HepG2 (cell line): Measurements from ENCODE around the gene LRRC25. TPM values are rescaled to one million over a fixed set of nuclear protein-coding genes. Genes with fewer than 3 reads are reported as not detected.

Experiments
- CREB3 ChIP-seq: sonication (generic); formaldehyde crosslinking; IDR thresholded peaks from 2 replicates; pipeline ENCODE4 v1.5.0; 2020; ENCODE audit warnings: missing genetic modification reagents
- GMEB2 ChIP-seq: IDR thresholded peaks from 2 replicates; pipeline ENCODE4 v1.6.1; 2016; ENCODE audit warnings: missing biosample characterization, missing genetic modification reagents, low read depth
- HMGA1 ChIP-seq: sonication (generic); formaldehyde crosslinking; conservative IDR thresholded peaks from 2 replicates; pipeline ENCODE4 v1.4.0; 2020; ENCODE audit warnings: missing genetic modification reagents
- HNF1B ChIP-seq: sonication (generic); formaldehyde crosslinking; IDR thresholded peaks from 2 replicates; pipeline ENCODE4 v1.5.1; 2020; ENCODE audit warnings: mild to moderate bottlenecking, moderate library complexity, missing genetic modification reagents
- HOXD1 ChIP-seq: sonication (generic); formaldehyde crosslinking; IDR thresholded peaks from 2 replicates; pipeline ENCODE4 v1.5.0; 2020; ENCODE audit warnings: missing genetic modification reagents
- JUND ChIP-seq: sonication (generic); formaldehyde crosslinking; IDR thresholded peaks from 2 replicates; pipeline ENCODE4 v1.8.0; 2022; ENCODE audit warnings: mild to moderate bottlenecking, missing genetic modification reagents
- MEF2D ChIP-seq: sonication (generic); formaldehyde crosslinking; IDR thresholded peaks from 2 replicates; pipeline ENCODE4 v1.5.1; 2020; ENCODE audit warnings: mild to moderate bottlenecking, missing genetic modification reagents
- SKIL ChIP-seq: sonication (generic); formaldehyde crosslinking; IDR thresholded peaks from 2 replicates; pipeline ENCODE4 v1.8.0; 2022; ENCODE audit warnings: missing genetic modification reagents, mild to moderate bottlenecking, moderate library complexity, borderline replicate concordance
- ZGPAT ChIP-seq: IDR thresholded peaks from 2 replicates; pipeline ENCODE4 v1.6.1; 2016; ENCODE audit warnings: mild to moderate bottlenecking
- ZNF263 ChIP-seq: sonication (generic); formaldehyde crosslinking; IDR thresholded peaks from 2 replicates; pipeline ENCODE4 v1.4.0; 2020; ENCODE audit warnings: missing genetic modification reagents
- ZNF883 ChIP-seq: sonication (generic); formaldehyde crosslinking; IDR thresholded peaks from 2 replicates; pipeline ENCODE4 v1.5.1; 2020; ENCODE audit warnings: mild to moderate bottlenecking, missing genetic modification reagents; ENCODE audit errors: not compliant biosample characterization
- polyA plus RNA-seq, 8 experiments: library from polyadenylated mRNA; depleted of rRNA in 3 of 8; stranded (reverse) in 7 of 8; unstranded in 1 of 8; fragments of >200 nt; fragmentation: Illumina TruSeq in 4 of 8; extraction: Trizol in 4 of 8; gene quantifications; 2 replicates each; pipeline versions ENCODE4 v1.2.1 to v1.2.3, GENCODE V29; 2011 to 2016; ENCODE audit warnings: low read depth in 4 of 8, missing spikeins in 1 of 8, mixed read lengths in 1 of 8; ENCODE audit not compliant: insufficient read depth in 1 of 8
- total RNA-seq, 5 experiments: library from RNA; depleted of rRNA; stranded (reverse); fragments of >200 nt; fragmentation: Illumina TruSeq; extraction: Trizol; gene quantifications; 2 replicates each; pipeline ENCODE4 v1.2.3, GENCODE V29; 2016; ENCODE audit warnings: low read depth in 1 of 5
- TF ChIP-seq, protein P1 (sequence below), 2 experiments: sonication (generic) in 1 of 2; formaldehyde crosslinking in 1 of 2; IDR thresholded peaks; 2 replicates each; pipeline versions ENCODE4 v1.6.1 to v1.9.0; 2014 to 2022; ENCODE audit warnings: antibody characterized with exemption in 1 of 2, borderline replicate concordance in 1 of 2, inconsistent platforms in 1 of 2, low read depth in 1 of 2, missing genetic modification reagents in 1 of 2

The LRRC25 gene
- total and polyA plus RNA-seq, 2 of the 13 experiments (the other 11 are each of a cell fraction or from before 2014, with no cell fraction given), result 0.13 to 0.53 TPM

- TF ChIP-seq, protein P1, sequence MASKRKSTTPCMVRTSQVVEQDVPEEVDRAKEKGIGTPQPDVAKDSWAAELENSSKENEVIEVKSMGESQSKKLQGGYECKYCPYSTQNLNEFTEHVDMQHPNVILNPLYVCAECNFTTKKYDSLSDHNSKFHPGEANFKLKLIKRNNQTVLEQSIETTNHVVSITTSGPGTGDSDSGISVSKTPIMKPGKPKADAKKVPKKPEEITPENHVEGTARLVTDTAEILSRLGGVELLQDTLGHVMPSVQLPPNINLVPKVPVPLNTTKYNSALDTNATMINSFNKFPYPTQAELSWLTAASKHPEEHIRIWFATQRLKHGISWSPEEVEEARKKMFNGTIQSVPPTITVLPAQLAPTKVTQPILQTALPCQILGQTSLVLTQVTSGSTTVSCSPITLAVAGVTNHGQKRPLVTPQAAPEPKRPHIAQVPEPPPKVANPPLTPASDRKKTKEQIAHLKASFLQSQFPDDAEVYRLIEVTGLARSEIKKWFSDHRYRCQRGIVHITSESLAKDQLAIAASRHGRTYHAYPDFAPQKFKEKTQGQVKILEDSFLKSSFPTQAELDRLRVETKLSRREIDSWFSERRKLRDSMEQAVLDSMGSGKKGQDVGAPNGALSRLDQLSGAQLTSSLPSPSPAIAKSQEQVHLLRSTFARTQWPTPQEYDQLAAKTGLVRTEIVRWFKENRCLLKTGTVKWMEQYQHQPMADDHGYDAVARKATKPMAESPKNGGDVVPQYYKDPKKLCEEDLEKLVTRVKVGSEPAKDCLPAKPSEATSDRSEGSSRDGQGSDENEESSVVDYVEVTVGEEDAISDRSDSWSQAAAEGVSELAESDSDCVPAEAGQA (IDR thresholded peaks at IDR 0.05; ENCODE audit: low read depth), result peak; percentile 26; the same call in 1 of the 2 replicates
- TF ChIP-seq, protein P1 (CRISPR knock-in tag; IDR thresholded peaks at IDR 0.05; ENCODE audit: borderline replicate concordance), result no peak
- TF ChIP-seq SKIL (CRISPR knock-in tag), result peak; percentile 94
- TF ChIP-seq ZNF883 (CRISPR knock-in tag), result no peak
- TF ChIP-seq MEF2D (CRISPR knock-in tag), result peak; percentile 87; the same call in 1 of the 2 replicates
- 0 out of 2 replicates have a peak, but pooled peaks have one; percentile 38 for TF ChIP-seq HOXD1 (CRISPR knock-in tag)
- peak; percentile 63 for TF ChIP-seq ZNF263 (CRISPR knock-in tag)
- TF ChIP-seq ZGPAT (CRISPR knock-in tag), result peak; percentile 82
- TF ChIP-seq GMEB2 (CRISPR knock-in tag), result no peak
- TF ChIP-seq HMGA1 (CRISPR knock-in tag), result no peak
- TF ChIP-seq HNF1B (CRISPR knock-in tag), result peak; percentile 90
- TF ChIP-seq CREB3 (CRISPR knock-in tag), result no peak
- peak; percentile 96 for TF ChIP-seq JUND (CRISPR knock-in tag)
Measured at GRCh38 chr19:18373892-18374629, 23.4 kb downstream of the LRRC25 start (continued).
